Left lung (tissue), 10 donors: ENCODE data around the gene ETV1. TPM values are rescaled to one million over a fixed set of nuclear protein-coding genes. Genes with fewer than 3 reads are reported as not detected.

Experiments used
- ATAC-seq: fragments of 200-7000 bp; cut with Tn5 transposase; one replicate; pipeline ENCODE4 v1.9.1; 2020; ENCODE audit warnings: moderate library complexity
- DNase-seq, 4 donors: peaks; one replicate each; pipeline ENCODE4 v3.0.0-alpha.2; 2013 to 2020
- H3K27ac ChIP-seq, 2 donors: fragments of 200-600 bp; sonication (generic) in 1 of 2; one replicate each; pipeline versions ENCODE4 v1.5.0 to v1.8.0; 2020 to 2021
- H3K27me3 ChIP-seq, 2 donors: fragments of 200-600 bp; sonication (generic) in 1 of 2; one replicate each; pipeline versions ENCODE4 v1.5.0 to v1.8.0; 2020 to 2021
- H3K36me3 ChIP-seq, 2 donors: fragments of 200-600 bp; sonication (generic) in 1 of 2; one replicate each; pipeline versions ENCODE4 v1.5.0 to v1.8.0; 2020 to 2021
- H3K4me1 ChIP-seq, 2 donors: fragments of 200-600 bp; one replicate each; pipeline ENCODE4 v1.8.0; 2021
- H3K4me3 ChIP-seq, 2 donors: fragments of 200-600 bp; sonication (generic) in 1 of 2; one replicate each; pipeline versions ENCODE4 v1.5.0 to v1.8.0; 2020 to 2021; ENCODE audit warnings: mild to moderate bottlenecking in 1 of 2
- H3K9me3 ChIP-seq, 2 donors: fragments of 200-600 bp; sonication (generic) in 1 of 2; one replicate each; pipeline versions ENCODE4 v1.5.0 to v1.8.0; 2020 to 2021
- CTCF ChIP-seq, 2 donors: fragments of 200-600 bp; sonication (generic) in 1 of 2; IDR thresholded peaks; one replicate each; pipeline versions ENCODE4 v1.5.0 to v1.8.0; 2021; ENCODE audit warnings: antibody characterized with exemption in 2 of 2
- intact Hi-C, 2 donors: fragments of 100-400 bp; cut with DNase I; formaldehyde crosslinking; loops; one replicate each; pipeline versions ENCODE4 v1.11.2 to v1.14.2; 2022
- polyA plus RNA-seq, 6 donors: library from polyadenylated mRNA; unstranded; fragments of 120-200 nt; gene quantifications; one replicate each; pipeline ENCODE4 v1.2.1, GENCODE V29; 2013; ENCODE audit not compliant: insufficient read length in 6 of 6
- total RNA-seq, 2 donors: library from RNA; stranded (reverse); fragmentation: NEBNext Ultra II Directional; extraction: Animal tissue kit (Norgen Biotek cat#: 25700); gene quantifications; one replicate each; pipeline ENCODE4 v1.2.1, GENCODE V29; 2021
- donor health status: DM: no; HTN: yes; CAD: no.
- donor health status: DM: no; HTN: no; CAD: no.

ETV1 gene
- total and polyA plus RNA-seq, 8 donors = 55.3 to 134 (median 72.5) TPM

- no peak for ATAC-seq
- intact Hi-C loops = no loop called here
- Histone ChIP-seq H3K4me3 (no peak overlapping the region), H3K36me3 (no peaks in the 10 kb centered on the region), H3K27ac (no peak overlapping the region), H3K4me1 (no peaks in the 10 kb centered on the region), H3K9me3 (no peaks in the 10 kb centered on the region), H3K27me3 (no peaks in the 10 kb centered on the region)
- TF ChIP-seq CTCF (IDR thresholded peaks at IDR 0.05) = no peak
- no peak for DNase-seq
Observed at GRCh38 chr7:13872709-13873108, 116.8 kb downstream of the ETV1 start.

GRCh38 chr7:13871008-13871407, 118.5 kb downstream of the ETV1 start:
- intact Hi-C loops = no loop called here
- Histone ChIP-seq H3K4me3 (no peak overlapping the region), H3K9me3 (no peaks in the 10 kb centered on the region), H3K27ac (no peak overlapping the region), H3K27me3 (no peaks in the 10 kb centered on the region), H3K36me3 (no peaks in the 10 kb centered on the region), H3K4me1 (no peaks in the 10 kb centered on the region)
- DNase-seq = no peak
- no peak for ATAC-seq
- TF ChIP-seq CTCF (IDR thresholded peaks at IDR 0.05) = no peak

DNA sequence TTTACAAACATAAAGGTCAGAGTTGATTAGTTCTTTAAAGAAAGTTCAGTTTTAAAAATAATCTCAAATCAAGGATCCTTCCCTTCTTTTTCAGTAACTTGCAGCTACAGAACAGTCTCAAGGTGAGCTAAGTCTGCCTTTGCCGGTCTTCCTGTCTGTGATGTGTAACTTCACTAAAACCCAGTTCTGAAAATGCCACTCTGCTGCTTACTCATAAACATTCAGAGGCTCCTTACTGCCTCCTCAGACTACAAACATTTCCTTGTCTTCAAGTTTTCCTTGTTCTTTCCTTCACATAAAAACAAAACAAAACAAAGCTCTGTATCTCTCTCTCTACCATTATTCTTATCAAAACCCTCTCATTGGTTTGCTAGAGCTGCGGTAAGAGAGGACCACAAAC, 128.7 kb downstream of the ETV1 start:
- intact Hi-C loops = no loop called here
- ATAC-seq = no peak
- Histone ChIP-seq H3K4me3 (no peak overlapping the region), H3K27ac (no peak overlapping the region), H3K27me3 (no peaks in the 10 kb centered on the region), H3K36me3 (no peaks in the 10 kb centered on the region), H3K4me1 (no peaks in the 10 kb centered on the region), H3K9me3 (no peaks in the 10 kb centered on the region)
- DNase-seq = no peak
- TF ChIP-seq CTCF (IDR thresholded peaks at IDR 0.05) = no peak

GRCh38 chr7:13856012-13856411, 133.5 kb downstream of the ETV1 start:
- intact Hi-C loops = no loop called here
- Histone ChIP-seq H3K27ac (no peak overlapping the region), H3K27me3 (no peaks in the 10 kb centered on the region), H3K36me3 (no peaks in the 10 kb centered on the region), H3K9me3 (no peaks in the 10 kb centered on the region), H3K4me3 (no peak overlapping the region), H3K4me1 (no peaks in the 10 kb centered on the region)
- ATAC-seq (no peak), DNase-seq (no peak)
- TF ChIP-seq CTCF (IDR thresholded peaks at IDR 0.05) = no peak

DNA sequence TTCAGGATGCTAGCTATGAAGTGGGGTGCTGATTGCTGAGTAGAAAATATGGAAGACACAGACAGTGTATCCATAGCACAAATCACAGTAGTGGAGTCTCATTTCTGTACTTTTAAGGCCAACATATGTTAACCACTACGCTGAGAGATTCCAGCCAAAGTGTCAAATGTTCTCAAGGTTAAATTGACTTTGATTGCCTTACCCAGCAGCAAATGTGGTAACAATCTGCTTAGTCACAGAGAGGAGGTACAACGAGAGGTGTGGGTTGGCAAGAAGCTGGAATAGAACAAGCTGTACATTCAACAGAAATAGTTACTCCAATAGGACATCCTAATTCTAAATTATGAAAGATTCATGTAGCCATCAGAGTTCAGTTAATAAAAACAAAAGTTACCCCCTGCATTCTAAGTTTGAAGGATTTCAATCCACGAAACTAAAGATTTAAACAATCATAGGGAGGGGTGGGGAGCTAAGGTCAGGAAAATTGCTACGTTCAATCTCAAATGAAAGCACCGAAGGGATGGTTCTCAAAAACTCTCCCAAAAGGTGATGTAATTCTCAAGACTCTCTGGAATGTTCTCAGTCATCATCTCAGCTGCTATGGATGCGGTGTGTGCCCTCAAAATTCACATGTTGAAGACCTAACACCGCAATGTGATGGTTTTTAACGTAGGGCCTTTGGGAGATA, 137.0 kb downstream of the ETV1 start:
- intact Hi-C loops = loop anchor here in 1 of 2 donors (5.0 kb wide), 1 partner anchor 135 kb away; the partner anchor contains the start of gene ETV1
- H3K4me3 ChIP-seq = no peak overlapping the region
- H3K4me1 ChIP-seq = peaks cover 0 to 12% of the 10 kb centered on the region in 2 donors
- no peak overlapping the region for H3K27ac ChIP-seq
- no peaks in the 10 kb centered on the region for H3K27me3 ChIP-seq
- no peak for ATAC-seq
- H3K9me3 ChIP-seq = no peaks in the 10 kb centered on the region
- DNase-seq = no peak
- no peak for TF ChIP-seq CTCF (IDR thresholded peaks at IDR 0.05)
- H3K36me3 ChIP-seq = no peaks in the 10 kb centered on the region
